ENCODE data around the gene TMEM125. TPM values are rescaled to one million over a fixed set of nuclear protein-coding genes. Genes with fewer than 3 reads are reported as not detected.

Gene TMEM125
- total RNA-seq, 1 donor from 2014 or later: 0.64 TPM

GRCh38 chr1:43302721-43303470, 33.1 kb downstream of the TMEM125 start:
- Histone ChIP-seq H3K4me3 (ENCODE audit: insufficient read depth, low read depth, low read length) (no peak overlapping the region), H3K36me3 (ENCODE audit: insufficient read depth, low read length) (no peaks in the 10 kb centered on the region), H3K79me2 (ENCODE audit: insufficient read depth, low read length) (no peaks in the 10 kb centered on the region), H3K9me3 (ENCODE audit: insufficient read depth, low read depth, low read length) (no peaks in the 10 kb centered on the region), H3K27me3 (ENCODE audit: insufficient read depth, low read length) (no peaks in the 10 kb centered on the region), H3K4me2 (ENCODE audit: low read length) (peak overlapping the region; percentile 4), H2AFZ (ENCODE audit: low read depth, low read length) (no peak overlapping the region), H3K9ac (ENCODE audit: low read length) (no peak overlapping the region), H4K20me1 (ENCODE audit: insufficient read depth, low read length) (no peaks in the 10 kb centered on the region), H3K27ac (ENCODE audit: low read depth, low read length) (no peak overlapping the region), H3K4me1 (ENCODE audit: insufficient read depth, low read length) (no peaks in the 10 kb centered on the region)
- H3K4me1 Mint-ChIP-seq (ENCODE audit: low read depth, unreplicated experiment): peaks cover 13% of the 10 kb centered on the region
- H3K27me3 Mint-ChIP-seq (ENCODE audit: low read depth, unreplicated experiment): peaks cover 19% of the 10 kb centered on the region
- DNase-seq (ENCODE audit: low read depth): peak; percentile 28
- TF ChIP-seq CTCF (IDR thresholded peaks at IDR 0.05; ENCODE audit: insufficient read depth, low read depth, low read length) (no peak), EZH2 (IDR thresholded peaks at IDR 0.05; ENCODE audit: insufficient read depth, low read length) (no peak)
- no peak overlapping the region for H3K4me3 Mint-ChIP-seq (ENCODE audit: unreplicated experiment)
- H3K36me3 Mint-ChIP-seq (ENCODE audit: low read depth, unreplicated experiment): peaks cover 8% of the 10 kb centered on the region
- no peak for FAIRE-seq
- H3K27ac Mint-ChIP-seq (ENCODE audit: unreplicated experiment): no peak overlapping the region
- H3K9me3 Mint-ChIP-seq (ENCODE audit: unreplicated experiment): peaks cover 10% of the 10 kb centered on the region

- no peak for FAIRE-seq
- Histone ChIP-seq H2AFZ (ENCODE audit: low read depth, low read length) (no peak overlapping the region), H4K20me1 (ENCODE audit: insufficient read depth, low read length) (no peaks in the 10 kb centered on the region), H3K36me3 (ENCODE audit: insufficient read depth, low read length) (no peaks in the 10 kb centered on the region), H3K9ac (ENCODE audit: low read length) (no peak overlapping the region), H3K4me2 (ENCODE audit: low read length) (no peak overlapping the region), H3K4me1 (ENCODE audit: insufficient read depth, low read length) (no peaks in the 10 kb centered on the region), H3K79me2 (ENCODE audit: insufficient read depth, low read length) (no peaks in the 10 kb centered on the region), H3K27me3 (ENCODE audit: insufficient read depth, low read length) (no peaks in the 10 kb centered on the region), H3K9me3 (ENCODE audit: insufficient read depth, low read depth, low read length) (no peaks in the 10 kb centered on the region), H3K4me3 (ENCODE audit: insufficient read depth, low read depth, low read length) (no peak overlapping the region), H3K27ac (ENCODE audit: low read depth, low read length) (no peak overlapping the region)
- H3K27me3 Mint-ChIP-seq (ENCODE audit: low read depth, unreplicated experiment): peaks cover 26% of the 10 kb centered on the region
- TF ChIP-seq EZH2 (IDR thresholded peaks at IDR 0.05; ENCODE audit: insufficient read depth, low read length): no peak
- no peak for TF ChIP-seq CTCF (IDR thresholded peaks at IDR 0.05; ENCODE audit: insufficient read depth, low read depth, low read length)
- DNase-seq (ENCODE audit: low read depth): no peak
- no peak overlapping the region for H3K4me3 Mint-ChIP-seq (ENCODE audit: unreplicated experiment)
- H3K4me1 Mint-ChIP-seq (ENCODE audit: low read depth, unreplicated experiment): peaks cover 13% of the 10 kb centered on the region
- no peak overlapping the region for H3K27ac Mint-ChIP-seq (ENCODE audit: unreplicated experiment)
- peaks cover 14% of the 10 kb centered on the region for H3K9me3 Mint-ChIP-seq (ENCODE audit: unreplicated experiment)
- peaks cover 11% of the 10 kb centered on the region for H3K36me3 Mint-ChIP-seq (ENCODE audit: low read depth, unreplicated experiment)
Observed at GRCh38 chr1:43303471-43304313, 33.9 kb downstream of the TMEM125 start.
